MM.1S (cell line): ENCODE data around the gene ELN.

ENCODE experiments used
- EZH2 ChIP-seq: fragments of 300-600 bp; sonication (generic); optimal IDR thresholded peaks from 2 replicates; pipeline ENCODE3; 2017; ENCODE audit warnings: low read depth, mild to moderate bottlenecking, antibody characterized with exemption, low read length, mixed read lengths
- TF ChIP-seq, protein P1 (sequence below): fragments of 300-600 bp; sonication (generic); IDR thresholded peaks from 2 replicates; pipeline ENCODE4 v1.5.1; 2016; ENCODE audit warnings: antibody characterized with exemption, low read length, mixed read lengths

DNA sequence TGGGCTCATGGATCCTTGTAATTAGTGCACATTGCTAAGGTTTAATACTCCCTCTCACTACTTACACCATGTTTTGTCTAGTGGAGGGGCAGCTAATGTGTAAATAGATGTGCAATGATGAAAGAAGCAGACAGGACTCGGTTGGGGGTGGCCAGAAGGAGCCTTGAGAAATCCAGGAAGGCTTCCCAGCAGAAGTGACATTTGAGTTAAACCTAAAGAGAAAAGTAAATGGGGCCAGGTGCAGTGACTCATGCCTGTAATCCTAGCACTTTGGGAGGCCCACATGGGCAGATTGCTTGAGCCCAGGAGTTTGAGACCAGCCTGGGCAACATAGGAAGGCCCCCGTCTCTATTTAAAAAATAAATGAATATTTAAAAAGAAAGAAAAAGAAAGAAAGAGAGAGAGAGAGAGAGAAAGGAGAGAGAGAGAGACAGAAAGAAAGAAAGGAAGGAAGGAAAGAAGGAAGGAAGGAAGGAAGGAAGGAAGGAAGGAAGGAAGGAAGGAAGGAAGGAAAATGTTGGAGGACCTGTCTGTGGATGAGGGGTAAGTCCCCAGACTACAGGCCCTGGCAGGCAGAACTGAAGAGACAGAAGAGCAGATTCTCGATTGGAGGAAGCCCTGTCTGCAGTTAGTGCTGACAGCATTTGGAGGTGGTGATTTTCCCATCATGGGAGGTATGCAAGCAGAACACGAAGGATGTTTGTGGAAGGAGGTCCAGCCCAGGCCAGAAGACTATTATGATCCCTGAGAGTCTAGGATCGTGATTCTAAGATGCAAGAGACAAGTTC lies 3.6 kb downstream of the ELN start:
- TF ChIP-seq, protein P1, sequence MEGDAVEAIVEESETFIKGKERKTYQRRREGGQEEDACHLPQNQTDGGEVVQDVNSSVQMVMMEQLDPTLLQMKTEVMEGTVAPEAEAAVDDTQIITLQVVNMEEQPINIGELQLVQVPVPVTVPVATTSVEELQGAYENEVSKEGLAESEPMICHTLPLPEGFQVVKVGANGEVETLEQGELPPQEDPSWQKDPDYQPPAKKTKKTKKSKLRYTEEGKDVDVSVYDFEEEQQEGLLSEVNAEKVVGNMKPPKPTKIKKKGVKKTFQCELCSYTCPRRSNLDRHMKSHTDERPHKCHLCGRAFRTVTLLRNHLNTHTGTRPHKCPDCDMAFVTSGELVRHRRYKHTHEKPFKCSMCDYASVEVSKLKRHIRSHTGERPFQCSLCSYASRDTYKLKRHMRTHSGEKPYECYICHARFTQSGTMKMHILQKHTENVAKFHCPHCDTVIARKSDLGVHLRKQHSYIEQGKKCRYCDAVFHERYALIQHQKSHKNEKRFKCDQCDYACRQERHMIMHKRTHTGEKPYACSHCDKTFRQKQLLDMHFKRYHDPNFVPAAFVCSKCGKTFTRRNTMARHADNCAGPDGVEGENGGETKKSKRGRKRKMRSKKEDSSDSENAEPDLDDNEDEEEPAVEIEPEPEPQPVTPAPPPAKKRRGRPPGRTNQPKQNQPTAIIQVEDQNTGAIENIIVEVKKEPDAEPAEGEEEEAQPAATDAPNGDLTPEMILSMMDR: no peak
- TF ChIP-seq EZH2: no peak
